G401.6 (cell line): ENCODE measurements around the gene RGL1.

ENCODE experiments used
- FAIRE-seq: peaks from 2 replicates; lab custom pipeline; 2012; peaks lifted over from hg19 to GRCh38; lab: Jason Lieb, UNC

The RGL1 gene

DNA sequence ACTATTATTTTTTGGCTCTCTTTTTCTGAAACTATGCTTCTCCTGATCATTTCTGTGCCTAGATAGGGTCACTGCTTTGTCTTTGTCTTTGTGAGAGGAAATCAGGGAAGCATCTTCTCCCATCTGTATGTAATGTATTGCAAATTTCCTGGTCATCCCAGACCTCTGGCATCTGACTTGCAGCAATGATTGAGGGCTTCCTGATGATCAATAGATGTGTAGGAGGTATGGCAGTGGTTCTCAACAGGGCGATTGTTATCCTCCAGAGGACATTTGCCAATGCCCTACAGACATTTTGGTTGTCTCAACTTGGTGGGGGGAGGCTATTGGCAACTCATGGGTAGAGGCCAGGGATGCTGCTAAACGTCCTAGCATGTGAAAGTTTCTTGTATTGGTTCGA lies 64.7 kb downstream of the RGL1 start:
- FAIRE-seq = no peak

DNA sequence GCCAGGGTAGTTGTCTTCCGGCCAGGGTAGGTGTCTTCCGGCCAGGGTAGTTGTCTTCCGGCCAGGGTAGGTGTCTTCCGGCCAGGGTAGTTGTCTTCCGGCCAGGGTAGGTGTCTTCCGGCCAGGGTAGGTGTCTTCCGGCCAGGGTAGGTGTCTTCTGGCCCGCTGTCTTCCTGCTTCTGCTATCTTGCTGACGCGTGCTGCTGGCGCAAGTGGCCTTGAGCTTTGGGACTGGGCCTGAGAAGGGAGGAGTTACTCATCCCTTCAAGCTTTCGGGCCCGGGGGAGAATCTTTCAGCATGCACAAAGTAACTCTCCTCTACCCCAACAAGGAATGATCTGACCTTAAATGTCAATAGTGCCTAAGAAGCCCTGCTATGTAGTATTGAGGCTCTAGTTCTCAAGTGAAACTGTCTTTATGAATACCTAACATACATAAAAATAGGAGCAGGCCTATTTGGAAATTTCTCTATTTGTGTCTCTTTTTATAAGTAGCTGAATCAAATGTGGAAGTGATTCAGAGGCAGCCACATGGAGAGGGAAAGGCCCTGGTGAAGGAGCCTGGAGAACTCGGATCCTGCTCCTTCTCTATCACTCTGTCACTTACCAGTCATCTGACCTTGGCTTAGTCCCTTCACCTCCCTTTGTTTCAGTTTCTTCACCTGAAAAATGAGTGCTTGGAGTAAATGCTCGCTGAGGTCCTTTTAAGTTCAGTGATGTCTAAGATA lies 65.6 kb downstream of the RGL1 start:
- FAIRE-seq = no peak

DNA sequence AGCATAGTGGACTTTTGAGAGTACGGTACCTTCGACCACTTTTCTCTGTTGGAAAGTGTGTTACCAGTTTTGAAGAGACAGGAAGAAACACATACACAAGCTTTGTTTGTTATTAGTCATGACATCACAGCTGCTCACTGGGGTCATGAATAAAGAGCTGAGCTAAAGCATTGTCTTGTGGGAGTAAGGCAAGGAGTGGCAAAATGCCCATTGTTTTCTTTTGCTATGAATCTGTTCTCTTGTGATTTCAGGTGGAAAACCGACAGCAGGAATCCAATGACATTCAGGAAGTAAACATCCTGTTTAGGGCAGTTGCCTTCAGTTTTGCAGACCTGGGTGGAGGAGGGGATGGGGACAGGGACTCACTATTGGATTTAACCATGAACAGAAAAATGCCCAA lies 66.2 kb downstream of the RGL1 start:
- FAIRE-seq = no peak

DNA sequence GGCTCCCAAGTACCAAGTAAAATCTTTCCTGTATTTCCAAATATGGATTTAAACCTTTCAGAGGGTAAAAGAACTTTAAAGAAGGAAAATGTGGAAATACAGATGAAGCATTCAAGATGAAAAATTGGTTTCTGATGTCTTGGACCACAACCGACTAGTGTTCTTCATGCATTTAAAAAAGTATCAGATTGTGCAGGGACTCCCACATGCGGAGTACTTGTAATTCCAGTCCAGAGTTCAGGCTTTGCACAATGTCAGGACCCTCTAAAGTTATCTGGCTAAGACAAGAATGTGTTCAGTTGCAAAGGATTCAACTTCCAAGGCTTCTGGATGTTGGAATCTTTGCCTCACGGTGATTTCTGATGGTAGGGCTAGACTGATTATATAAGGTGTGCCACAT lies 66.7 kb downstream of the RGL1 start:
- FAIRE-seq = no peak

DNA sequence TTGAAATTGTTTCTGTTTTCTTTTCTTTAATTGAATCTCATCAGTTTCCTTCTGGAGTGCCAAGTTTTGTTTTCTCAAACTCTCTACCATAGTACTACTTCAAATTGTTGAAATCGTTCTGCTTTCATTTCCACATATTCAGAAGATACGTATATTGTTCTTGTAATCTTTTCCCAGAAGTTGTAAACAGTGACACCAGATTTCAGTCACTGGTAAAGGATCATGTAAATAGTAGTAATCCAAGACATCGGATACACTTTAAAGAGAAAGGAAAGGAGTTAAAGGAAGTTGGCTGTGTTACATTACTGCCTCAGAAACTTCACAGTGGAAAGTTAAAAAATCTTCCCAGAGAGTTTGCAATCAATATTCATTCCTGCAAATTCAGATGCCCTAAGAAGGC lies 67.5 kb downstream of the RGL1 start:
- no peak for FAIRE-seq

DNA sequence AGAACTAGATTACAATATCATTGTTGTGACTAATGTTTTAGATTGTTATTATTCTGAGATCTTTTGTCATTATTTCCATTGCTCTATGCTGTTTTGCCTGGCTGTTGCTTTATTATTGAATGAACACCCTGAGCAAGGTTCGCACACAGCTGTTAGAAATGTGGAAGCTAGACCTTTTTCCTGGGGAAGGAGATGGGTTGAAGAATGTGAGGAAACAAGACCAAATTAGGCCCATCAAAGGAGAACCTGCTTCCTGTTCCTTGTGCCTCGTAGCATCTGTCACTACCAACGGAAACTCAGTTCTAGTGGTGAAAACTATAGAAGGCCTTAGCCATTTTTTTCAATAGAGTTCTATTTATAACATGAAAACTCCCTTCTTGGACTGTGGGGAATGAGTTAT lies 68.7 kb downstream of the RGL1 start:
- no peak for FAIRE-seq

DNA sequence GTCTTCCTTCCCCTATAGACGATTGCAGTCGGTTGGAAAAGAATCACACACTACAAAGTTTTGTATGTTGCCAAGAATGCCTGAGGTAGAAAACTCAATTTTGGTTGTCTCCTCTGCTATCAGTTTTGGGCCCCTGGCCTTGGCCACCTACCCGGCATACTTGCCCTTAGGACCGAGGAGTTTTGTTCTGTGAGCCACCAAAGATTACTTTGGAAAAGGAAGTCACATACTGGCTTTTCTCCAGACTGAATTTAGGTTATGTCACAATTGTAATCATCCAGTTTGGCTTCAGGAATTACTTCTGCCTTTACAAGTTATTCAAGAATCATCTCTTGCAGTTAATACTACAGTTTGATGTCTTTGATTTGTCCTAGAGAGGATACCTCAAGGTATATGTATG lies 71.4 kb downstream of the RGL1 start:
- no peak for FAIRE-seq

DNA sequence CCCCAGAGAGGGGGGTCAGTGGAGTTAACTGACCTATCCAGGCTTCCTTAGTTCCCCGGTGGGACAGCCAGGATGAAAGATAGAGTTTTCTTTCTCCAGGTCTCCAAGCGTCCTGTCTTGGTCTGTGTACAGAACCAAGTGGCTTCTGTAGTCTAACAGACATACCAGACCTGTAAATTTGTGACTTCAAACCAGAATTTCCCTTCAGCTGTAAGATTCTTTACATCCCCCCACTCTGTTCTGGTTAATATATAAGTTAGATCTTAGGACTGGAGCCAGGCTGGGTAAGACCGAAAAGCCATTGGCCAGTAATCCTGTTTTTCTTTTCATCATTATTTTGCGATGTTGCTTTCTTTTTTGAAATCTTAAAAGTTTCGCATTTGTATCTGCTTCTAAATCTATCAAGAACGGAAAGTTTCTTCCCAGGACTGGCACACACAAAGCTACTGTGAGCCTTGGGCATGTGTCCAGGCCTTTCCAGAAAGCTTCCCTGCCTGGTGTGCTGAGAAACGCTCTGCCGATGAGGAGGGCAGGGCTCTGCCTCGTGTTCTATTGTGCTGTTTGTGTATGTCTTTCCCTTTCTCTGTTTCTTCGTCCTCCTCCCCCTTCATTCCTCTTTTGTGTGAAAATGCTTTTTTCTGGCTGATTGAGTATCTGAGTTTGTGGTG lies 72.3 kb downstream of the RGL1 start:
- no peak for FAIRE-seq

DNA sequence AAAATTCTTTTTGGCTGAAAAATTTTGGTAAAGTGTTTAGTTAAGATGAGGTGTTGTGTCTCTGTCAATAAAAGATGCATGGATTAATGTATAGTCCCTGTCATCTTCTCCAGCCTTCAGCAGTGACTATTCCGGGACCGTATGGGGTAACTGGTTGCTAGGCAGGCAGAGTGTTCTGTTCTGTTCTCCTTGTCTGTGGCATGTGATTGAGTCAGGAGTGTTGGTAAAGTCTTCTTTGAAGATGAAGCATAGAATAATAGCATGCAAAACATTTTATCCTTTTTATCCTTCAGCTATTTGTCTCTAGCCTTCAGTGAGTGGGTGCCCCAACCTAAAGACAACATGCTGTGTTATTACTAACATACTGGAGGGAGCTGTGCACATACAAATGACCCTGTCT lies 74.6 kb downstream of the RGL1 start:
- FAIRE-seq = no peak

DNA sequence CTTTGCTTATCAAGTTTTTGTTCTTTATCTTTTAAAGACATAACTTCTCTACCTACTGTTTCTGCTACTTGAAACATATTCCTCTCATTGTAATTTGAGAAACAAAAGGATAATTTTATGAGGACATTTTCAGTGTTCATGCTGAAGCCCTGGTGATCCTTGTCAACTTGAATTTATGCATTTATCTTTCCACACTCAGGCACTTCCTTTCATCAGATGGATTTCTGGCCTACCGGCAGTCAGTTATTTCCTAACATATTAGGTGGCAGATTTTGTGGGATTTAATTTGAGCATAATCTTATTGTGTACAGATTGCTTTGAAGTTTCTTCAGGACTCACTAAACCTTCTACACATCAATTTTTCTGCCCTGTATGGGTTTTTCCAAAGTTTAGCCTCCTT lies 75.0 kb downstream of the RGL1 start:
- FAIRE-seq = no peak

DNA sequence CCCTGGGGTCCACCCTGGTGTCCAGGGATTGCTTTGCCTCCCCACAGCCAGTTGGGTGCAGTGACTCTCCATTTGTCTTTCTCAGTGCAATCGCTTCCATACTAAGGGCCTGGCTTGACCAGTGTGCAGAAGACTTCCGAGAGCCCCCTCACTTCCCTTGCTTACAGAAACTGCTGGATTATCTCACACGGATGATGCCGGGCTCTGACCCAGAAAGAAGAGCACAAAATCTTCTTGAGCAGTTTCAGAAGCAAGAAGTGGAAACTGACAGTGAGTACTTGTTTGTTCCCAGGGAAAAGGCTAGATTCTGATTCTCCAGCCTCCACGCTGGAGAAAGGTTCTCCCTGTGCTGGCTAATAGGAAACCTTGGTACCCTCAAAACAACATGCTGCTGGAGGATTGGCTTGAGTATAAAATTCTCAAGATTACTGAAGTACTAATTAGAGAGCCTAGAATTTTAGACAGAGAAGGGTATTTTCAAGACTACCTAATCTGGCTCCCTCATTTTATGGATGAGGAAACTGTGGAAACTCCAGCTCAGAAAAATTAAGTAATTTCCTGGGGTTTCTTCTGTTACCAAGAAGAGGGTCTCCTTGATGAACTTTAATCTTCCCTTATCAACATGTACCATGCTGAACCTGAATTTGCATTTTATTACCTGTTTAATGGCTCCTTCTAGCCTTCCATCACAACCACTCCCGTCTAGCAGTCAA lies 75.8 kb downstream of the RGL1 start:
- no peak for FAIRE-seq

DNA sequence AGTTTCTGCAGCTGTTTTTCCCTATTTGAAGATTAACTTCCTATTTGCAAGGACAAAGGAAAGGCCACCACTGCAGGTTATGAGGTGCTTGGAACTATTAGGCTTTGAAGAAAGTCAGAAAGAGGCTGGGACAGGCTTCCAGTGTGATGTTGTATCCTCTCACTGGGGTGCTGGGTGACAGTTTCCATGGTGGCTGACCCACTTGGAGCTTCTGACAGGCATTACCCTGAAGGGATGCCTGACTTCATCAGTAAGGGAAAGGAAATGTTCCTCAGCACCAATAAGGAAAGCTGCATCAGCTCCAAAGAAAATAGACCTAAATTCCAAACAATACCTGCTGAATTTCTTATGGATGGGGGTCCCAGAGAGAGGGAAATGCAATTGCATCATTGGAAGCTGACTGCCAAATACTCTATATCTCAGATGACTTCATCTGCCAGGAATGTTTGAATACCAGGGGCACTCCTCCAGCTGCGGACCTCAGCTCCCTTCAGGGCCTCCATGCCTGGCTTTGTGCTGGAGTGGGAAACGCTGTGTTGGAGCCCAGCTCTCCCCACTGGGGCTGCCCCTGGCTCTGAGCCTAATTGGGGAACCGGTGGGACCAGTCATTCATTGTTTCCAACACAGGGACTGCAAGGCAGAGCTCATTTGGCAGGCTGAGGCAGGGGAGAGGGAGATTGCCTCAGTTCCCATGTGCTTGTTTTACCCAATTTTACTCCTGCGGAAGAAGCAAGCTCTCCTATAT lies 76.6 kb downstream of the RGL1 start:
- no peak for FAIRE-seq

DNA sequence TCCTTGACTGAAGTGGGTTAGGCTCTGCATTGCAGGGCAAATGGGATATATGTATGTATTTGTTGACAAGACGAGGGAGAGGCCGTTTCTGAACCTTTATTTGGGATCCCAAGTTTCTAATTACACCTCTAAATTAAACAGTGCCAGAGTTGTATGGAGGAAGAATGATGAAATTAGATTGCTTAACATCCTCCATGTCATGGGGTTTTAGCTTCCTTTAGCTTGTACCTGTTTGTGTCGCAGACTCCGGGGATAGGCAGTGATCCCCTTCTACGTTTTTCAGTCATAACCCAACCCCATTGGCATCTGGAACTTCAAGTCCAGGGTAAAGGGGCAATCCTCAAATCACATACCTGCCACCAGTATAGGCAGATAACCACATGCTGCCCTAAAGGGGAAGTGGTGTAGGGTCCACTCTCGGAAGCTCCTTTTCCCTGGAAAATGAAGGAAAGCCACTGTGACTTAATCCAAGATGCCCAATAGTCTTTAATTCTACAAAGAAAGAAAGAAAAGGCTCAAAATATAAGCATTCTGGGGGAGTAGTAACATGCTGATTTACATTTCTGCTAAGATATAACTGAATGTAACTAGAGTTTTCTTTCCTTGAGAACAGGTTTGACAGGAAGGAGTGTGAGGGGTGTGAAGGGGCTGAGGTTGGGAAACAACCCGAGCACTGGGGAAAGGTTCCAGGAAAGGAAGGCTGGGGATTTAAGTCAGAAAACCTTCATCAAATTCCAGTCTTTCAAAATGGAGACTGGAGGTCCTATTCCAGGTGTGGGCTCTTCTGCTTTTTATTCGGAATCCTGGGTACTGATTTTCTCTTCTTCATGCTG lies 77.6 kb downstream of the RGL1 start:
- FAIRE-seq = no peak

DNA sequence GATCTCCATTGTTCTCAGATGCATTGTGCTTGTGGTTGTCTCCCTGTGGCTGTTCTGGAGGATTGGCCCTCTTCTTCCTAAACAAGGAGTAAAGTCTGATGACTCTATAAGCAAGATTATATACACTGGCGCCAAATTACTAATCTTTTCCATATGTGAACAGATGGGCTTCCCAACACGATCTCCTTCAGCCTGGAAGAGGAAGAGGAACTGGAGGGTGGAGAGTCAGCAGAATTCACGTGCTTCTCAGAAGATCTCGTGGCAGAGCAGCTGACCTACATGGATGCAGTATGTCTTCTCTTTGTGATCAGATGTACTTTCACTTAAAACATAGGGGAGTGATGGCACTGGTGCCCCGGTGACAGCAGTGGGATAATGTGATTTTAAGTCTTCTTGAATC lies 78.7 kb downstream of the RGL1 start:
- FAIRE-seq = no peak

DNA sequence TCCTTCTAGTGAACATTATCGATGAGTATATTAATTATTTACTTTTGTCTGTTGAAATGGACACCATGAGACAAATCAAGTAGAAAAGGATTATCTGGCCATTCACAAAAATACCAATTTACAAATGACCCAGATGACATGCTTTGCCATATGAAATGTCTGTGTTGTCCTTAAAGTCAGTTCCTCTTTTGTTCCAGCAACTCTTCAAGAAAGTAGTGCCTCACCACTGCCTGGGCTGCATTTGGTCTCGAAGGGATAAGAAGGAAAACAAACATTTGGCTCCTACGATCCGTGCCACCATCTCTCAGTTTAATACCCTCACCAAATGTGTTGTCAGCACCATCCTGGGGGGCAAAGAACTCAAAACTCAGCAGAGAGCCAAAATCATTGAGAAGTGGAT lies 79.6 kb downstream of the RGL1 start:
- no peak for FAIRE-seq

DNA sequence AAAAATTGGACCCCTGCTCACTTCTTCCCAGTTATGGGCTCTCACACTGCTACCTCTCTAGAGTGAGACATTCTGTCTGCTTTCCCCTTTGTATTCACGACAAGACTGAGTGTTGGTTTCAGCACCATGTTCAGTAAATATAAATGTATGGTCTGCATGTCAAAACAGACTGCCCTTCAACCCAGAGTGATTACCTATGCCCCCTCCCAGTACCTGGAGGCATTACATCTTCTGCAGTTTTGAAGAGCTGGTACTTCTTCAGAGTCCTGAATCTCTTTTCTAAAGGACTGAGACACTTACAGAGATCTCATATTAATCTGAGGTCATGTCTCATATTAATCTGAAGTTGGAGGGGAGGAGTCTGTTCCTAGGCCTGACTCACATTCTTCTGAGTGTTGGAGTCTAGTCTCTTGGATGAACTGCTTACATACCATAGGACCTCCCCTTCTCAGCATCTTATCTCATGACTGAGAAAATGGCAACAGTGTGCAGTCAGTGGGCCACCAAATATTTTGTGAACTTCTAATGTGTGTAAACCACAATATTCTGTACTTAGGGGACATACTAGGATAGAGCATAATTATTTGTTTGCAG lies 80.3 kb downstream of the RGL1 start:
- no peak for FAIRE-seq

DNA sequence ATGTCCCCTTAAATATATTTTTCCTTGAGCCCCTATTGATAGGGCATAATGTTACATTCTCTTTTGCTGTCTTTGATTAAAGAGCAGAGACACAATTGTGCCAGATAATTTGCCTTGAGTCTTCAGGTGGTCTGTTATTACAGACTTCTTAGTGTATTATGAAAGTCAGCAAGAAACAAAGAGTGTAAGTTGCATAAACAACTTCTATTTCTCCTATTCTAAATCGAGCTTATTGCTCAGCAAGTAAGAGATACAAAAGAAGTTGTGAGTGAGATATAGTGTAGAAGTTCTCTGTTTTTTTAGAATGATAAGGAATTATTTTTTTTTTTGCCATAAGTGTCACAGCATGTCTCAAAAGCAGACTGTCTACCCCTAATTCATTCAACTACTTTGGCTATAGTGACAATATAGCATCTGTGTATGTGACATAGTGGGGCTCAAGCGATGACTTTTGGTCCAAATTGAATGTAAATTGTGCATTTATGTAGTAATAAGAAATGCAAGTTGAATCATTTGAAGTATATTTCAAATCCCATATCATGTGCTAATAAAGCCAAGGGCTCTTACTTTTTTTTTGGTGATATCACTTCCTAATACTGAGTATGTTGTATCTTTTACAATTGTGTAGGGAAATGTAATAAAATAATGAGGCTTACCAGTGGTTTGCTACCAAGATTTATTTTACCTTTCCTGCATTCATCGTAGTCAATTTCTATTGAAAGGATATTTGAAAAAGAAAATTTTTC lies 81.3 kb downstream of the RGL1 start:
- FAIRE-seq = no peak

DNA sequence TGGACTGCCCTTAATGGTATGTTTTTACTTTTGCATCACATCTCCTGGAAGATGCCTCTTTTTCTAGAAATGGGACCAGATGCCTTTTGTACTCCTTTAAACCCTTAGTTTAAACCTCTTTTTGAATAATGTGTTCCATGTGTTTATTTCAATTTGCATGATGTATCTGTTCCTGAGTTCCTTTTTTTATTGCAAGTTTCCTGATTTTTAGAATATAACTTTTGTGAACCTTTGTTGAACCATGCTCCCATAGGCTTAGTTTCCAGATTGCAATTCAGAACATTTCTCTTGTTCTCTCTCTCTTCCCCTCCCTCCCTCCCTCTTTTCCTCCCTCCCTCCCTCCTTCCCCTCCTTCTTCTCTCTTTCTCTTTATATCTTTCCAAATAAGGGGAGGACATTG lies 81.9 kb downstream of the RGL1 start:
- no peak for FAIRE-seq

DNA sequence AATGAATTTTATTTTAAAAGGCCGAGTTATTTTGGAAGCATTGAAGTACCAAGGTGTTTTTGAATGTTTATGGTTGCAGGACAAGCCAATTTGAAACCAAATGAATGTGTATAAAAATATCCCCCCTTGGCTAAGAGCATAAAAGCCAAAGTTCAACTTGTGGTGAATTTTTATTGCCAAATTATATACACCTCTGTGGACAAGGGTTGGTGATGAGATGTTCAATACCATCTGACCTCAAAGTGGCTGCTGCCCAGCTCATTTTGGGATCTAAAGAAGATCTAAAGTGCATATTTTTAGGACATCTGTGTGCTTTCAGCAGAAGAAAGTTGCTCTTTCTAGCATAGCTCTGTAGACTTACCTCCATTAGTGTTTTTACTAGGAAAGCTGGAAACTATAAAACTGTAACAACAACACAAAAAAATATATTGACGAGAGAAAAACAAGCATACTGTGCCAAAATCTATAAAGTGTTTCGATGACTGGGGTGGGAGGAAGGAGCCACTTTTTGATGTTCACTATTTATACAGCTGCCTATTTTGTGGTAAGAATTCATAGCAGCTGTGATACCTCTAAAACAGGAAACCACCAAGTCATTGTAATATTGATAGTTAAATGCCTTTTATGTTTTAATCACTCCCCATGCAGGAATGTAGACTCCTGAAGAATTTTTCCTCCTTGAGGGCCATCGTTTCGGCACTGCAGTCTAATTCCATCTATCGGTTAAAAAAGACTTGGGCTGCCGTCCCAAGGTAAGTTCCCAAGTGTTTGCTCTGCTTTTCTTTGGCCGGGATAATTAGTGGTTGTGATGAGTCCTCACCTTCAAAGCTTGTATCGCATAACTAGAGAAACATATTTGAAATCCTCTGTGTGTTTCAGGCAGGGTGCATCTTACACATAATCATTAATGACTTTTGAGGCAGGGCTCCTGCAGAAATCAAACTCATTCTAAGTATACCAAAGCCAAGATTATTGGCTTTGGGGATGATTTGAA lies 83.2 kb downstream of the RGL1 start:
- no peak for FAIRE-seq

DNA sequence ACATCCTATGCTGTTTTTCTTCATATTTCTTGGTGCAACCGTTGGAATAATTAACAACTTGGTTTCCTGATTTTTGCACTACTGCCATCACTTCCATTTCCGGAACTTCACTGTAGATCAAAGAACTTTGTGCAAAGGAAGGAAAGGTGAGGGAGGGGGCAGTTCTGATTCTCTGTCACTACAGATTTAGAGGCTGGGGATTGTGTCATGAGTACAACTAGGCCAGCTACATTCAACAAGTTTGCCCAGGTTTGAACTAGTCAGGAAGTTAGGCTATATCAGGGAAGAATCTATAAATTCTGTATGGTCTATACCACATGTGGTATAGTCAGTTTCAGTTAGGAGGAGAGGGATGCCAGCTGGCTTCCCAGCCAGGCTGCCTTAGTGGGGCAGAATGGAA lies 84.2 kb downstream of the RGL1 start:
- no peak for FAIRE-seq
